Suppressor macrophage treated with lipopolysaccharide for 4 hours (primary cell): Measurements from ENCODE around the gene DCX.

Experiments
- DNase-seq: peaks from one replicate; pipeline ENCODE4 v3.0.0-alpha.2; 2020

Gene DCX

DNA sequence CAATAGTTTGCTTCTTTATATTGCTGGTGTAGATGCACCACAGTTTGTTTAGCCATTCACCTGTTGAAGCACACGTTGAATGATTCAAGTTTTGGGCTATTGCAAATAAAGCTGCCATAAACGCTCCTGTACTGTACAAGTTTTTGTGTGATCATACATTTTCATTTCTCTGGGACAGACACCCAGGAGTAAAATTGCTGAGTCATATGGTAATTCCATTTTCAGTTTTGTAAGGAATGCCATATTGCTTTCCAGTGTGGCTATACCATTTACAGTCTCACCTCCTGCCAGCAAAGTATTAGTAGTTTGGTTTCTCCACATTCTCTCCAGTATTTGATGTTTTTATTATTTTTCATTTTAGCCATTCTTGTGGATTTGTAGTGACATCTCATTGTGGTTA lies 109.7 kb downstream of the DCX start:
- no peak for DNase-seq

DNA sequence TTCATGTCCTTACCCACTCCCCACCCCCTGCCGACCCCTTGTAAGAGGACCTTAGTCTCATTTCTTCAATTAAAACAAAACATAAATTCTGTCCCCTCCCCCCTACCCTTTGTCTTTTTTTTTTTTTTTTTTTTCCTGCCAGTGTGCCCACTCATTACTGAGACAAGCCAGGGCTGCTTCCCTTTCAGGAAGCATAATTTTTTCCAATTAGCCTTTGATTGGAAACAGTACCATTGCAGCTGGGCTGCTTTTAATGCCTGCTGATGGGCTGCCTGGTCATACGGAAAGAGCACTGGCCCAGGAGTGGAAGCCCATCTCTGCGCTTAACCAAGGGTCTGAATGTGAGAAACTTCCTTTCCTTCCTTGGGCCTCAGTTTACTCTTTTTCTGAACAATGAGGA lies 123.2 kb downstream of the DCX start:
- no peak for DNase-seq

DNA sequence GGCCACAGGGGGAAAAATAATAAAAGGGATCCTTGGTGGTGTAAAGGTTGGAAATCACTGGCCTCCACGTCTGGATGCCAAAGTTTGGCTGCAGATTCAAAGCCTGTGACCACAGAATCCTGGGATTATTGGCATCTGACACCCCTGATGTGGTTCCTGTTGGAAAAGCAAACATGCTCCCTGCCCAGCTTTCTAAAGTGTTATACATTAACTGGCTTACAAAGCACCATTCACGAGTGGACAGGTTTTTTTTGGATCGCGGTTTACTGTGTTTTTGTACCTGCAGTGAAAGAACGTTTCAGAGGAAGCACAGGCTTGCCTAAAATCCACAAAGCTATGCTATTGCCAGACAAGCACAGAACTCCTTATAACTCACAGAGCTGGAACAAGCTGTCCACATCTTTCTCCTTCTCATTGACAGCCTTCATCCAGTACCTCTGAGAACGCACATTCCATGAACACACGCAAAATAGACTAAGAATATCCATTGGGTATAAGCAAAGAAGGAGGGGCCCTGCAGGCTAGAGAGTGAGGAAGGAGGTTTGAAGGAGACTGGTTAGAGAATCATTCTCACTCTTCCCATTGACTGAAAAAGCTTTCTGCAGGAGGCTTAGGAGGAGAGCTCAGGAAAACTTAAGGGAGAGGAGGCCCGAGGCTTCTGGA lies 127.2 kb downstream of the DCX start:
- DNase-seq = no peak

DNA sequence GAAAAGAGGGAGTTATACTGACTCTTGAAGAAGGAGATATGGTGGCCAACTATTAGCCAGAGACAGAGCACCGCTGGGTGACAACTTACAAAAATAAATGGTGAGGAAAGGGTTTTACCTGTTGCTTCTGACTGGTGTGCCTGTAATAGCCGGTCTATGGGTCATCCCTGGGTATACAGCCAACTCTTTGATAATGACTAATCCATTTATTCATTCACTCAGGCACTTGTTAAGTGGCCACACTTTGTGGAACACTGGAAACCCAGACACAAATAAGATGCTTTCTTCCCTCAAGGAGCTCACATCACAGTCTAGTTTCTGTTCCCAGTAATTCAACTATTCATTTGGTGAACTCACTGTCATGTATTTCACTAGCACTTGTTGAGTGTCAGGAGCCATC lies 128.5 kb downstream of the DCX start:
- no peak for DNase-seq

DNA sequence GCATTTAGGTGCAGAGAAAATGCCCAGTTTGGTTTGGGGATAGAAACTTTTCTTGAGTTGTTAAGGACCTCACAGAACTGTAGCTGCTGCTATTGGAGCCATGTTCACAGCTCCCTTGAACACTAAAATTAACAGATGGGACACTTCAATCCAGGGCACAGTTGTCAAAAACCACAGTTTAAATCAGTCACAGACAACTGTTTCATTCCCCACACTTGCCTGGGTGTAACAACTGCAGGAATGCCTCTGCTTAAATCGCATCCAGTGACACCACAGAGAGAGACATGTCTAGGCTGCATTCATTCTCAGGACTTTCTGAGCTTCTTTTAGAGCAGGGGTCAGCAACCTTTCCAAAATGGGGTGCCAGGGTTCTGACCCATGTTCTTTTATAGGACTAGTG lies 129.0 kb downstream of the DCX start:
- no peak for DNase-seq

DNA sequence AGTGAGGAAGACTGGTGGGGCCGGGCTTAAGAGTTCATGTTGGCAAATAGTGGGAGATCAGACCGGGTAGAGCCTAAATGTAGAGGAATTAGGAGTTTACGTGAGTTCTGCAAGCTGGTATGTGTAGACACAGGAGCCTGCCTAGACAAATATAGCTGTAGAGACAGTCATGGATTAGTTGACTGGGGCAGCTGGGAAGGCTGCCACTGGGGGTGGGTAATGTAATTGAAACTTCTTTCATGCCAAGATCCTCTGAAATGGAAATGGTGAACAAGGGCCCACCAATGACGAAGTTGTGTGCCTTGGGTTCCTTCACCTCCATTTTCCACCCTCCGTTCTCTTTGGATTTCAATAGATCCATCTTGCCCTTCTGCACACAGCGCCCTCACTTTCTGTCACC lies 129.9 kb downstream of the DCX start:
- no peak for DNase-seq

DNA sequence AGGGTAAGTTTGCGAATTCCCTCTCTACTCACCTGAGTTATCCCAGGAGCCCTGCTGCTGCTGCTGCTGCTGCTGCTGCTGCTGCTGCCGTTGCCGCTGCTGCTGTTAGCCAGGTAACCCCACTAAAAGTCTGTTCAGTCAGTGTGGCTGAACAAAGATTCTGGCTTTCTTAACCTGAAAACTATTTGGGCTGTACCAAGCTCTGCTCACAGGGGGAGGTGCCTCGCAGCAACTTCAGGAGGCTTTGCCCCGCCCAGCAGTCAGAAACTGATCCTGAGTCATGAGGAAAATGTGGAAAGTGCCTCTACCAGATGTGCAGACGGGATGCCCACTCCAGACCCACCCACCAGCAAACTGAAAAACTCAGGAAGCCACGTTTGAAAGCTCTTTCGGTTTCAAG lies 141.7 kb downstream of the DCX start, which contains the start of gene CAPN6:
TSS of gene CAPN6 (minus strand) at position 145 of the 400 bp plus-strand sequence. CDS start 6,547 bp downstream, outside the sequence.
- DNase-seq = no peak

DNA sequence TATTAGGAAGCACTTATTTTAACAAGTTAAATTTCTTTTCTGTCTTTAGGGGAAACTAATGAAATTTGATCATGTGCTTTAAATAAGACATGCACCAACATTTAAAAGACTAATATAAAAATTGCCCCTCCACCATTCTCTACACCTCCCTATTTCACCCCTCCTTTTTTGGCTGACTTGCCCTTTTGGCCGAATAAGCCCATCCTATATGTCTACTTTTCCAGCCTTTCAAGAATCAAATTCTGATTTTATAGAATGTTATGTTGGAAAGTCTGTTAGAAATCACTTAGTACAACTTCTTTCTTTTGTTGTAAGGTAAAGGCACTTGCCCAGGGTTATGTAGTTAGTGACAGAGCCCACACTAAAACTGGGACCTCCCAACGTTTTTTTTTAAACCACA lies 143.5 kb downstream of the DCX start:
- no peak for DNase-seq

DNA sequence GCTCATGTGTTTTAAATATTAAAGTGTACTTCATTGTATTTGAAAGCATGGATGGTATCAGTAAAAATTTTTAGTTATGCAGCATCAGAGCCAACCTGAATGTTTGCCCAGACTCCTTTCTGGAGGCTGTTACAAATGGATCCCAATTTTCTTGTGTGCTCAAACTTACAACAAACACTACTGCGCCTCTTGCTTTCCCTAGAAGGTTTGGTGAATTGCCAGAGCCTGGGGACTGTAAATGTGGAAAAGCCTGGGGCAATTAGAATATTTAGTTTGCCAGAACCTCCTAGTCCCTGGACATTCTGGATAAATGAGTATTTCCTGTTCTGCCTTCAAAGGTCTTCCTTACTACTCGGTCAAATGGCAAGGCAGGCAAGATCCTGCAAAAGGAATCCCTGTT lies 146.5 kb downstream of the DCX start:
- DNase-seq = no peak

DNA sequence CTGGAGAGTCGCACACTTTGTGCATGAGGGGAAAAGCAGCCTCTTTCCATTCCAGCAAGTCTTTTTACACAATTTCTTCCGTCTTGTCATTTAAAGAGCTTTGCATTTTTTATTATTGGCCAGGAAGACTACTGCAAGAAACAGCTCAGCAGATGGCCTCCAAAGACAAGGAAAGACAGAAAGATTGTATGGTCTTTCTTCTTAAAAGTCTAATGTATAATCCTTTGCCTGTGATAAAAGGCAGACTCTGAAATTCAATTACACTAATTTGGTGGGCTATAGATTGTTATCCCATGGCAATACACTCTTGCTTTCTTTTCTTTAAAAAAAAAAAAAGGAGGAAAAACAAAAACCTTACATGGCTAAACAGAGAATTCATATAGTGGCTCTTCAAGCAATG lies 147.6 kb downstream of the DCX start:
- DNase-seq = no peak

DNA sequence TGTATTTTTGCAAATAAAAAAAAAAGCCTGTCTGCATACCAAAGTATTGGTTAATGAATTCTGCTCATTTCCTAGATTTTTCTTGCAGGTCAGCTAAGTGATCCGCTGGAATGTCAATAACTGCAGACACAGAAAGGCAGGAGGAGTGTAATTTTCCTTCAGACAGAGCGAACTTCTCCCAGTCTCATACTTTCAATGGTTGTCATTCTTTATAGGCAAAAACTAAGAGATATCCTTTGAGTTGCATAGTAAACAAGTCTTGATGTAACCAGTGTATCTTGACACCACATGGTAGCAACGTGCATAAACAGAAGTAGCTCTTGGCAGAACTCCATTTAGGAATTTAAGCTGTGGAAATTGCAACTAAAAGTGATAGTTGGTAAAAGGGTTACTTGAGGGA lies 149.9 kb downstream of the DCX start:
- DNase-seq = no peak

DNA sequence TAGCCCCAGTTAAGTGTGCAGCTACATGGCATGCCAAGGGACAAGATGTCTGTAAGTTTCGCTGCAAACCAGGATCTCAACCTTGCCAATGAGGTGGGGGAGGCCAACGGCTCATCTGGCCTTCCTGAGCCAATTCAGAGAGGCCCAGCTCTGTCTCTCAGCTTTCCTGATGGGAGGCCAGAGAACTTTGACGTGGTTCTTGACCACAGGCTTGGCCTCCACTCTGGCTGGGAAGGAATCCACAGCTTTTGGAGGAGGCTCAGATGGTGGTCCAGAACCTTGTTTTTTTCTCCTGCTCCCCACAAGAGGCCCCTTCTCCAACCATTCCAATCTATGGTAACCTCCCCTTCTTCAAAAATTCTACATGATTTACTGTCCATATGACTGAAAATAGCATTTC lies 151.5 kb downstream of the DCX start:
- no peak for DNase-seq

DNA sequence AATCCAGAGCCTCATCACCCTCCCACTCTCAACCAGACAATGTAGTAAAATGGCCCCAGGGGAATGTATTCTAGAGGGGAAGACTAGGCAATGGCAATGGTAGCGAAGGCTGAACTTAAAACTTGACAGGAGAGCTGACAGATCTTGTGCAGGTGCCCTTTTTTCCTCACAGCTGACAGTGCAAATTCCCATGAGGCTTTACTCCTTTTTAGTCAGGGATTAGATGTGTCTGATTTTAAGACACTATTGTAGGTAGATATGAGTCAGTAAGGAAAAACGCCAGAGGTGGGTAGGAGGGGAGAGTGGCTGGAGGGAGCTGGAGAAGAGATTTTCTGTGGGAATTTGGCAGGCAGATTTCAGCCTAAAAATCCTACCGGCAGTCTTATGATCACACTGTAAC lies 152.4 kb downstream of the DCX start:
- DNase-seq = no peak

DNA sequence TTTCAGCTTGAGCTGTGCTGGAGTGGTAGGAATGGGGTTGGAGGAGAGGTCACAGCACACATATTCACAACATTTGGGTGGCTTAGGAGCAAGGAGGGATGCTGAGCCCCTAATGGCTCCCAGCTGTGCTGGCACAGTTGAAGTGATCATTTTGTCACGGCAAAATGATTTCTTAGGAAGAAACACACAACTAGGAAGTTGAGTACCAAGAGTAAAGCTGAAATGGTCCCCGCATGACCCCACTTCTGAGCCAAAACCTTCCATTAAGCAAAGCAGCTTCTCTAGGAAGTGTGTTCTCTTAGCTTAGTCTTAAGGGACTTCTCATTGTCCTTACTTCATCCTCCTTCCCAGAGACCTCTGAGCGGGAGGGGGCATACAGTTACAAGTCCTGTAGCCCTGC lies 154.3 kb downstream of the DCX start:
- no peak for DNase-seq

DNA sequence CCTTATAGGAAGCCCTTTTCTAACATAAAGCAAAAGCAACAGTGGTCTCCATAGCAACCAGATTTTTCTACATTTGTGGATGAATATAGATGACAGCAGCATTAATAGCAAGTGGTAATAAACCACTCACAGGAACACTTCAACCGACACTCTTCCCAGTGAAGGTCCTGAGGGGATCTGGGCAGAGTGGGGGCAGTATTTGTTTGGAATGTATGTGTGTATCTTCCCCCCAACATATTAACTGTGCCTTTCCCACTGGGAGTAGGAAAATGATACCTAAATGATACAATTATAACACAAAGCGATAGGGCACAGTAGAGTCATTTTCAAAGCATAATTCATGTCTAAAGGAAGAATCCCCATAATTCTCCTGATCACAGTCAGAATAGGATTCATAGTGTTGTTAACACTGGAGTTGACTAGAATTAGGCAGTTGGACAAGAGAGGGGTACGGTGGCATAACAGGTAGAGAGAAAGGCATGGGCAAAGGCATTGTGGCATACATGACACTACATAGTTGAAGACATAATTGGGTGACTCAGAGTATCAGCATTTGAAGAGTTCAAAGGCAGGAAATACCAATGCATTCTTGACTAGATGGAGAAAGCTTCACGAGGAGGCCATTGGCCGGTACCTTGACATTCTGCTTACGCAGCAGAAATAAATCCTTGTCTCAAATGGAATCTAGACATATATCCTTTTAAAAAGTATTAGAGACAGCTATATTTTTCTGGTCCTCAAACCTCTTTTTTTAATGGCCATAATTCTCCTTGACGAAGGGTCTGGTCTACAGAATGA lies 156.9 kb downstream of the DCX start:
- DNase-seq = no peak

DNA sequence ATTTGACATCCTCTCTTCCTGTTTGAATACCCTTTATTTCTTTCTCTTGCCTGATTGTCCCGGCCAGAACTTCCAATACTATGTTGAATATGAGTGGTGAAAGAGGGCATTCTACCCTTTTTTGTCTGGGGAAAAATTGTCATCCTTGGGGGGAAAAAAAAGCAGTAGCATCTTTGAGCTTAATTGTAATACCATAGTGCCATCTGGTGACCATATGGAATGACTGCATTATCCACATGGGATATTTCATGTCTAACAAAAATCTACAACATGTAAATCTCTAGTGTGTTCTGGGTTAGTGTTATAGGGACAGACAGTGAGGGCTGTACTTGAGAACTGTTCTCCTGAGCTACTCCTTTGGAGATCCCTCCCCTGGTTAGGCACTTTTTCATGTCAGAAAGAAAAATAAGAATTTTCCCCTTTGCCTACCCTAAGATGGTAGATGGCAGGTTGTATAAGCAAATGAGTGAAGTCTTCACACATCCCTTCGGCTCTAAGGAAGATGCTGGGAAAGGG lies 167.7 kb downstream of the DCX start:
- peak; percentile 18 for DNase-seq
